ENCODE measurements around the gene KCNB1.

KCNB1 gene

DNA sequence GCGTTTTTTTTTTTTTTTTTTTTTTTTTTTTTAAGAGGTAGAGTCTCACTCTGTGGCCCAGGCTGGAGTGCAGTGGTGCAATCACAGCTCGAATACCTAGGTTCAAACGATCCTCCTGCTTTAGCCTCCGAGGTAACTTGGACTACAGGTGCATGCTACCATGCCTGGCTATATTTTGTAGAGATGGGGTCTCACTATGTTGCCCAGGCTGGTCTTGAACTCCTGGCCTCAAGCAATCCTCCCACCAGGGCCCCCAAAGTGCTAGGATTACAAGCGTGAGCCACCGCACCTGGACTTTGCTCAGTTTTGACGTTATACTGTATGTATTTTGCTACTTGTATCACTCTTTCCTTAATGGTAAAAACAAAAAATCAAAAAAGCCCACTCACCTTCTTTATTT, 103.1 kb downstream of the KCNB1 start:
- no peaks in the 10 kb centered on the region for H3K9me3 ChIP-seq (ENCODE audit: control insufficient read depth, insufficient read depth, low read length)
- no peaks in the 10 kb centered on the region for H3K4me1 ChIP-seq (ENCODE audit: control insufficient read depth, low read length)

DNA sequence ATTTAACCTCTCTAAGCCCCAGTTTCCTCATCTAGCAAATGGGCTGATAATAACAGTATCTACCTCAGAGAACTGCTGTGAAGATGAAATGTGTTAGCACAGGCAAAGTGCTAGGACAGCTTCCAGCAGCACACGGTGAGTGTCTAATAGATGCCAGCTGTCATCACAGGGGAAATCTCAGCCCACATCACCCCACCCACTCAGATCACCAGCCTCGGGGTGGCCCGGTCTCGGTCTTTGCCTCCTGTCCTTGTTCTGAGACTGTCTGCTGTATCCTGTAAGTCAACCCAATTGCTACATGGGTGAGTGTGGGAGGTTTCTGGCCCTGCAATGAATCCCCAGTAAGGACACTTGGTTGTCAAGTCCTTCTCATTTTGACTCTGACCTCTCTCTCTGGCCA, 105.1 kb downstream of the KCNB1 start:
- no peaks in the 10 kb centered on the region for H3K36me3 ChIP-seq (ENCODE audit: control insufficient read depth, low read length)
- H3K27ac ChIP-seq (ENCODE audit: low read depth, low read length) = no peak overlapping the region
- H3K4me1 ChIP-seq (ENCODE audit: control insufficient read depth, low read length) = no peaks in the 10 kb centered on the region
- H3K9me3 ChIP-seq (ENCODE audit: control insufficient read depth, insufficient read depth, low read length) = no peaks in the 10 kb centered on the region
- no peaks in the 10 kb centered on the region for H4K20me1 ChIP-seq (ENCODE audit: control insufficient read depth, insufficient read depth, low read depth, low read length)
- peaks cover 6% of the 10 kb centered on the region for H3K27me3 ChIP-seq (ENCODE audit: control insufficient read depth, low read length)
- no peaks in the 10 kb centered on the region for H3K9me2 ChIP-seq (replicated peaks; ENCODE audit: control insufficient read depth, low read length)
- no peaks in the 10 kb centered on the region for H3F3A ChIP-seq (ENCODE audit: control insufficient read depth, insufficient read depth)
- no peak overlapping the region for H3K4me3 ChIP-seq (ENCODE audit: low read length)
- H3K79me2 ChIP-seq (ENCODE audit: control insufficient read depth, low read length) = no peaks in the 10 kb centered on the region
- TF ChIP-seq, protein P1, sequence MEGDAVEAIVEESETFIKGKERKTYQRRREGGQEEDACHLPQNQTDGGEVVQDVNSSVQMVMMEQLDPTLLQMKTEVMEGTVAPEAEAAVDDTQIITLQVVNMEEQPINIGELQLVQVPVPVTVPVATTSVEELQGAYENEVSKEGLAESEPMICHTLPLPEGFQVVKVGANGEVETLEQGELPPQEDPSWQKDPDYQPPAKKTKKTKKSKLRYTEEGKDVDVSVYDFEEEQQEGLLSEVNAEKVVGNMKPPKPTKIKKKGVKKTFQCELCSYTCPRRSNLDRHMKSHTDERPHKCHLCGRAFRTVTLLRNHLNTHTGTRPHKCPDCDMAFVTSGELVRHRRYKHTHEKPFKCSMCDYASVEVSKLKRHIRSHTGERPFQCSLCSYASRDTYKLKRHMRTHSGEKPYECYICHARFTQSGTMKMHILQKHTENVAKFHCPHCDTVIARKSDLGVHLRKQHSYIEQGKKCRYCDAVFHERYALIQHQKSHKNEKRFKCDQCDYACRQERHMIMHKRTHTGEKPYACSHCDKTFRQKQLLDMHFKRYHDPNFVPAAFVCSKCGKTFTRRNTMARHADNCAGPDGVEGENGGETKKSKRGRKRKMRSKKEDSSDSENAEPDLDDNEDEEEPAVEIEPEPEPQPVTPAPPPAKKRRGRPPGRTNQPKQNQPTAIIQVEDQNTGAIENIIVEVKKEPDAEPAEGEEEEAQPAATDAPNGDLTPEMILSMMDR (IDR thresholded peaks at IDR 0.05; ENCODE audit: low read depth, low read length, poor library complexity, severe bottlenecking) = no peak
- no peak for TF ChIP-seq EZH2phosphoT487 (IDR thresholded peaks at IDR 0.05; ENCODE audit: borderline replicate concordance, low read length)
- no peak overlapping the region for H3K4me2 ChIP-seq (ENCODE audit: low read length)

More for the DNA sequence above, 103.1 kb downstream of the KCNB1 start:
- Histone ChIP-seq H3K4me3 (ENCODE audit: low read length) (no peak overlapping the region), H3K27ac (ENCODE audit: low read depth, low read length) (no peak overlapping the region), H3K79me2 (ENCODE audit: control insufficient read depth, low read length) (no peaks in the 10 kb centered on the region), H3F3A (ENCODE audit: control insufficient read depth, insufficient read depth) (no peaks in the 10 kb centered on the region), H3K27me3 (ENCODE audit: control insufficient read depth, low read length) (peaks cover 6% of the 10 kb centered on the region), H4K20me1 (ENCODE audit: control insufficient read depth, insufficient read depth, low read depth, low read length) (no peaks in the 10 kb centered on the region), H3K36me3 (ENCODE audit: control insufficient read depth, low read length) (no peaks in the 10 kb centered on the region), H3K9me2 (replicated peaks; ENCODE audit: control insufficient read depth, low read length) (no peaks in the 10 kb centered on the region), H3K4me2 (ENCODE audit: low read length) (no peak overlapping the region)
- TF ChIP-seq, protein P1 (IDR thresholded peaks at IDR 0.05; ENCODE audit: low read depth, low read length, poor library complexity, severe bottlenecking) = no peak
- TF ChIP-seq EZH2phosphoT487 (IDR thresholded peaks at IDR 0.05; ENCODE audit: borderline replicate concordance, low read length) = no peak

DNA sequence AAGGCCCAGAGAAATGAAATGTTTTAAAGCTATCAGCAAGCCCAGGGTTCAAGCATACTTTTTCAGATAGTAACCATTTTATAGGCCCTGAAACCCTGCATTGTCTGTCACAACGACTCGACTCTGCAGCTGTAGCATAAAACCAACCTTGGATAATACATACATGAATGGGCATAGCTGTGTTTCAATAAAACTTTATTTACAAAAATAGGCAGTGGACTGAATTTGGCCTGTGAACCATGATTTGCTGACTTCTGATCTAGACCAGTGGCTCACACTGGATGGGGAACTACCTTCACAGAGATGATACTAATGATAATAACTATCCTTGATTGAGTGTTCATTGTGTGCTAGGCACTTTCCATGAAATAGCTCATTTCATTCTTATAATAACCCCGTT, 107.3 kb downstream of the KCNB1 start:
- Histone ChIP-seq H3K79me2 (ENCODE audit: control insufficient read depth, low read length) (no peaks in the 10 kb centered on the region), H4K20me1 (ENCODE audit: control insufficient read depth, insufficient read depth, low read depth, low read length) (no peaks in the 10 kb centered on the region), H3K27me3 (ENCODE audit: control insufficient read depth, low read length) (peaks cover 17% of the 10 kb centered on the region), H3K36me3 (ENCODE audit: control insufficient read depth, low read length) (no peaks in the 10 kb centered on the region), H3K4me1 (ENCODE audit: control insufficient read depth, low read length) (no peaks in the 10 kb centered on the region), H3K4me2 (ENCODE audit: low read length) (no peak overlapping the region), H3K9me2 (replicated peaks; ENCODE audit: control insufficient read depth, low read length) (no peaks in the 10 kb centered on the region), H3K27ac (ENCODE audit: low read depth, low read length) (no peak overlapping the region), H3K9me3 (ENCODE audit: control insufficient read depth, insufficient read depth, low read length) (no peaks in the 10 kb centered on the region), H3F3A (ENCODE audit: control insufficient read depth, insufficient read depth) (no peaks in the 10 kb centered on the region), H3K4me3 (ENCODE audit: low read length) (no peak overlapping the region)
- TF ChIP-seq, protein P1 (IDR thresholded peaks at IDR 0.05; ENCODE audit: low read depth, low read length, poor library complexity, severe bottlenecking) = no peak
- no peak for TF ChIP-seq EZH2phosphoT487 (IDR thresholded peaks at IDR 0.05; ENCODE audit: borderline replicate concordance, low read length)

Data from DOHH2 (cell line).